HCT116 (cell line): ENCODE measurements around the gene SMIM33.

Source experiments
- ATF3 ChIP-seq: IDR thresholded peaks from 2 replicates; pipeline ENCODE4 v1.6.1; 2012
- CTCF ChIP-seq, 3 experiments: fragments of 200-600 bp in 1 of 3; sonication (generic) in 1 of 3; IDR thresholded peaks in 2 of 3; conservative IDR thresholded peaks in 1 of 3; 2 replicates each; pipeline ENCODE4 v1.5.1; 2012 to 2017; ENCODE audit warnings: low read depth in 2 of 3, low read length in 2 of 3, antibody characterized with exemption in 1 of 3, borderline replicate concordance in 1 of 3, control low read depth in 1 of 3, mild to moderate bottlenecking in 1 of 3, mixed read lengths in 1 of 3, mixed run types in 1 of 3, moderate library complexity in 1 of 3; ENCODE audit not compliant: insufficient read depth in 1 of 3
- EZH2 ChIP-seq: fragments of 200-600 bp; sonication (generic); IDR thresholded peaks from 2 replicates; pipeline ENCODE4 v1.6.1; 2017; ENCODE audit warnings: antibody characterized with exemption, mixed run types
- JUND ChIP-seq: IDR thresholded peaks from 2 replicates; pipeline ENCODE4 v1.6.1; 2012
- POLR2A ChIP-seq: IDR thresholded peaks from 2 replicates; pipeline ENCODE4 v1.7.0; 2011; ENCODE audit warnings: borderline replicate concordance; ENCODE audit not compliant: insufficient read depth, insufficient read length; ENCODE audit errors: extremely low read depth
- RAD21 ChIP-seq: IDR thresholded peaks from 2 replicates; pipeline ENCODE4 v1.6.1; 2012; ENCODE audit warnings: low read depth, mild to moderate bottlenecking
- ZBTB33 ChIP-seq: IDR thresholded peaks from 2 replicates; pipeline ENCODE4 v1.6.1; 2011; ENCODE audit warnings: mild to moderate bottlenecking, low read length, moderate library complexity; ENCODE audit not compliant: insufficient replicate concordance; ENCODE audit errors: extremely low read depth

- no peak for TF ChIP-seq CTCF (IDR thresholded peaks at IDR 0.05 in 2 of 3, conservative IDR thresholded peaks at IDR 0.05 in 1 of 3; ENCODE audit: borderline replicate concordance in 1 of 3, insufficient read depth in 1 of 3, low read depth in 2 of 3, low read length in 2 of 3)
- no peak for TF ChIP-seq EZH2
- TF ChIP-seq ATF3: no peak
- no peak for TF ChIP-seq POLR2A
- TF ChIP-seq RAD21: no peak
- TF ChIP-seq JUND: no peak
- no peak for TF ChIP-seq ZBTB33
Measured at GRCh38 chr5:139494832-139495231, 24.0 kb downstream of the SMIM33 start.
